Natural killer cell (primary cell): Measurements from ENCODE around the gene USP24. TPM values are rescaled to one million over a fixed set of nuclear protein-coding genes. Genes with fewer than 3 reads are reported as not detected.

Source experiments
- ATAC-seq, 3 donors: fragments of 150-1000 bp in 2 of 3; fragments of 200-7000 bp in 1 of 3; cut with Tn5 transposase; 1 replicate in 1 of 3; 2 replicates in 2 of 3; pipeline ENCODE4 v1.10.0; 2021; ENCODE audit warnings: mild to moderate bottlenecking in 2 of 3, moderate library complexity in 2 of 3
- DNase-seq, 2 donors: peaks; one replicate each; pipeline versions ENCODE4 v3.0.0 to v3.0.0-alpha.2; 2013 to 2021; ENCODE audit warnings: mixed read lengths in 1 of 2
- H3K27ac ChIP-seq: one replicate; pipeline ENCODE4 v1.5.1; 2013; ENCODE audit warnings: mild to moderate bottlenecking, low read length
- H3K27me3 ChIP-seq: one replicate; pipeline ENCODE4 v1.6.1; 2013; ENCODE audit warnings: low read length; ENCODE audit not compliant: control insufficient read depth, insufficient read depth
- H3K36me3 ChIP-seq: one replicate; pipeline ENCODE4 v1.6.1; 2013; ENCODE audit warnings: low read length; ENCODE audit not compliant: control insufficient read depth, insufficient read depth
- H3K4me1 ChIP-seq: one replicate; pipeline ENCODE4 v1.6.1; 2013; ENCODE audit warnings: low read length; ENCODE audit not compliant: control insufficient read depth, insufficient read depth
- H3K4me3 ChIP-seq: one replicate; pipeline ENCODE4 v1.5.1; 2013; ENCODE audit warnings: low read length
- H3K9me3 ChIP-seq: one replicate; pipeline ENCODE4 v1.6.1; 2013; ENCODE audit warnings: low read length; ENCODE audit not compliant: control insufficient read depth, insufficient read depth
- H3K27ac Mint-ChIP-seq, 2 donors: one replicate each; pipeline ENCODE4 v1.8.0; 2022; ENCODE audit warnings: mild to moderate bottlenecking in 2 of 2, mixed read lengths in 2 of 2, moderate library complexity in 1 of 2
- H3K27me3 Mint-ChIP-seq, 2 donors: one replicate each; pipeline ENCODE4 v1.8.0; 2022; ENCODE audit warnings: low read depth in 2 of 2, mixed read lengths in 2 of 2
- H3K36me3 Mint-ChIP-seq: one replicate; pipeline ENCODE4 v1.8.0; 2022; ENCODE audit warnings: mixed read lengths
- H3K4me1 Mint-ChIP-seq, 2 donors: one replicate each; pipeline ENCODE4 v1.8.0; 2022; ENCODE audit warnings: mixed read lengths in 2 of 2
- H3K4me3 Mint-ChIP-seq: one replicate; pipeline ENCODE4 v1.8.0; 2022; ENCODE audit warnings: mild to moderate bottlenecking, moderate library complexity, mixed read lengths
- H3K9me3 Mint-ChIP-seq, 2 donors: one replicate each; pipeline ENCODE4 v1.8.0; 2022; ENCODE audit warnings: mixed read lengths in 2 of 2
- CTCF ChIP-seq: fragments of 200-600 bp; IDR thresholded peaks from one replicate; pipeline ENCODE4 v1.8.0; 2022; ENCODE audit warnings: antibody characterized with exemption
- WGBS: methylation state at CpG from one replicate; pipeline ENCODE4 v1.1.7; 2013; ENCODE audit warnings: missing lambda C conversion rate; ENCODE audit not compliant: insufficient coverage; 5-methylcytosine and 5-hydroxymethylcytosine counted together
- intact Hi-C: fragments of 100-400 bp; cut with micrococcal nuclease; formaldehyde crosslinking; loops from one replicate; pipeline ENCODE4 v1.14.2; 2022
- total RNA-seq, 4 donors: library from RNA; stranded (reverse); fragments of 120-200 nt in 1 of 4; gene quantifications; one replicate each; pipeline versions ENCODE4 v1.2.3 to v1.2.4, GENCODE V29; 2013 to 2022

The USP24 gene
- total RNA-seq, 3 donors from 2014 or later (not counting 1 experiment from before 2014, with no cell fraction given): 155 TPM

DNA sequence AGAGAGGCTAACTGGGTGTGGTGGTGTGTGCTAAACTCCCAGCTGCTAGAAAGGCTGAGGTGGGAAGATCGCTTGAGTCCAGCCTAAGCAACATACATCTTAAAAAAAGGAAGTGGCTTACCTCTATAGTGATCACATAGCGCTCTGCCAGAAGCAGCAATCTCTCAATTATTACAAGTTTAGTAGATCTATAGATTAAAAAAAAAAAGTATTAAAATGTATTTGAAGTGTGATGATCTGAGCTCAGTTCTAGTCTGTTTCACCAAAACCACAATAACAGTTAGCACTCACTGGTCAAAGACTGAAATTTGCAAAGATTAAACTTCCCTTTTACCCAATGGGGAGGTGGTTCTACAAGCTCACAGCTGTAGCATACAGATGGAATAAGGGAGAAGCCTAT lies 76.3 kb downstream of the USP24 start:
- ATAC-seq (peak; percentile 70 to 81 (median 74)), DNase-seq (peak in 1 of 2 donors; percentile 33)
- H3K27me3 ChIP-seq: no peaks in the 10 kb centered on the region
- H3K27ac ChIP-seq: peak overlapping the region; percentile 49
- Mint-ChIP-seq H3K27me3 (no peaks in the 10 kb centered on the region), H3K36me3 (peaks cover 18% of the 10 kb centered on the region), H3K9me3 (no peaks in the 10 kb centered on the region), H3K4me3 (no peak overlapping the region), H3K4me1 (peaks cover 8 to 12% of the 10 kb centered on the region in 2 donors), H3K27ac (no peak overlapping the region)
- intact Hi-C loops: loop anchor here (1.0 kb wide), 1 partner anchor 11 kb away; no protein-coding TSS in a partner anchor
- TF ChIP-seq CTCF: no peak
- H3K36me3 ChIP-seq: peaks cover 75% of the 10 kb centered on the region
- no peaks in the 10 kb centered on the region for H3K9me3 ChIP-seq
- 0% methylated on average over 1 of the region's 2 CpGs for WGBS
- no peak overlapping the region for H3K4me3 ChIP-seq
- H3K4me1 ChIP-seq: no peaks in the 10 kb centered on the region

DNA sequence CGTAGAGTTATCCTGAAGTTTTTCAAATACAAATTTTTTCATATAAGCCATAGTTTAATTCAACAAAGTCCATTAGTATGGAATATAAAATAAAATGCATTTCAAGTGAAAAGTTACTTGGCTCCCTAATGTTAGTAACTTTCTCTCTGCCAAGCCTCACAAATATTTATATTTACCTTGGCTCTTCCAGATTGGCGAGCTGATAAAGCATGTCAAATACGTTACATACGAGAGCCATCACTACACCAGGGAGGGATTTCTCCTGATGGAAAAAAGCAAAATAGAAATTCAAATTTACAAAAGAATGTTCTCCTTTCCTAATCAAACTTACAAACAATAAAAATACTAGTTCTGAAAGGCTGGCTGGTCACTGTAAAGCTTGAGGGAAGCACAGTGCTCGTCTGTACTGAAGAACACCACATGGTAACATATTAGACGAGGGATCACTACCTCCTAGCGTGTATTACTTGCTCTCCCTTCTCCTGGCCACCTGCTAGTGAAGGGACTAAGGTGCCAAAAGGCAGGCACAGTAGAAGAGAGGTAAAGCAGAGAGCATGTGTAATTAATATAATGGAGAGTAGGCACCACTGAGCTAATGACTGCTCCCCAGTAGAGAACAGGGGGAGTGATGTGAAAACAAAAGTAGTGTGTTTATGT lies 80.9 kb downstream of the USP24 start:
- no peak for TF ChIP-seq CTCF
- 100% methylated on average over 6 of the region's 7 CpGs for WGBS
- no peaks in the 10 kb centered on the region for H3K27me3 Mint-ChIP-seq
- H3K27me3 ChIP-seq: no peaks in the 10 kb centered on the region
- H3K9me3 Mint-ChIP-seq: no peaks in the 10 kb centered on the region
- H3K36me3 ChIP-seq: peaks cover 78% of the 10 kb centered on the region
- H3K36me3 Mint-ChIP-seq: peaks cover 14% of the 10 kb centered on the region
- peaks cover 2% of the 10 kb centered on the region for H3K4me1 ChIP-seq
- no peak overlapping the region for H3K27ac ChIP-seq
- H3K4me3 Mint-ChIP-seq: no peak overlapping the region
- H3K4me1 Mint-ChIP-seq: peaks cover 15 to 16% of the 10 kb centered on the region in 2 donors
- H3K4me3 ChIP-seq: no peak overlapping the region
- no peak for ATAC-seq
- no peaks in the 10 kb centered on the region for H3K9me3 ChIP-seq
- H3K27ac Mint-ChIP-seq: peak overlapping the region in 1 of 2 donors; percentile 39
- no peak for DNase-seq
- intact Hi-C loops: no loop called here

DNA sequence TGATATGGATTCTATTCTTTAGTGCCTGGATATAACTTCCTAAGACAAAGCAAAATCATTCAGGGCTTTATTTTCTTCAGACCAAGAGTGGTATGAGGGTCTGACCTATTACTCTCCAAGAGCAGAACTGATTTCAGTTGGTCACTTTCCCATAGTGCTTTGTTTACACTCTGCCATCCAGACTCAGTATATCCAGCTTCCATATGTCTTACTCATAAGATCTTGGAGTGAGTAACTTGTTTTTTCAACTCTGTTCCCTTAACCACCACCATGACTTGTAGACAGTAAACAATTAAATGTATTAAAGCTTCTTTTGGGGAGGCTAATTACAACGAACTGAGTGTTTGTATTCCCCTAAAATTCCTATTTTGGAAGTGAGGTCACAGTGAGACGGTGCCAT lies 83.4 kb downstream of the USP24 start:
- Histone ChIP-seq H3K27ac (no peak overlapping the region), H3K9me3 (no peaks in the 10 kb centered on the region), H3K27me3 (no peaks in the 10 kb centered on the region), H3K4me3 (no peak overlapping the region), H3K4me1 (peaks cover 12% of the 10 kb centered on the region), H3K36me3 (peaks cover 68% of the 10 kb centered on the region)
- Mint-ChIP-seq H3K4me3 (no peak overlapping the region), H3K9me3 (peaks cover 3% of the 10 kb centered on the region in 2 donors), H3K27me3 (no peaks in the 10 kb centered on the region), H3K36me3 (peaks cover 14% of the 10 kb centered on the region), H3K27ac (peak overlapping the region in 1 of 2 donors; percentile 5), H3K4me1 (peaks cover 29 to 30% of the 10 kb centered on the region in 2 donors)
- DNase-seq: no peak
- no peak for ATAC-seq
- WGBS: 100% methylated on average over 1 of the region's 2 CpGs
- no peak for TF ChIP-seq CTCF
- intact Hi-C loops: no loop called here

DNA sequence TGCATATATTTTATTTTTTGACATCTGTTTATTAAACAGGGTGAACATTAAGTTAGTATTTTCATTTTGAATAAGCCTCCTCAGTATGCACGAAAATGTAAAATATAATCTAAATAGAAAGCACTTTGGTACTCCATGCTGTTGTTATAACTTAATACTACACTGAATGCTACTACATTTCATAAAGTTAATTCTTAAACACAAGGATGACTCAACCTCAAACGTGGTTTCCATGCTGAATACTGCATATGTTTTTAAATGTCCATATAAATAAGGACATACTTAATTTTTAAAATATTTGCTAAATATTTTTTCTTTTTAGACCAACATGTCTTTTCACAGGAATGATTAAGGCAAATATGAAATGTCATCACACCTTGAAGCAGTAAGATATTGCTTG lies 83.9 kb downstream of the USP24 start:
- peaks cover 67% of the 10 kb centered on the region for H3K36me3 ChIP-seq
- H3K9me3 ChIP-seq: no peaks in the 10 kb centered on the region
- intact Hi-C loops: no loop called here
- H3K4me3 Mint-ChIP-seq: no peak overlapping the region
- H3K36me3 Mint-ChIP-seq: peaks cover 18% of the 10 kb centered on the region
- no peaks in the 10 kb centered on the region for H3K27me3 Mint-ChIP-seq
- DNase-seq: no peak
- peaks cover 12% of the 10 kb centered on the region for H3K4me1 ChIP-seq
- peaks cover 3% of the 10 kb centered on the region in 2 donors for H3K9me3 Mint-ChIP-seq
- no peak for ATAC-seq
- WGBS: no CpG with 5 or more reads among the region's 2 CpGs
- H3K27ac ChIP-seq: no peak overlapping the region
- no peak overlapping the region for H3K27ac Mint-ChIP-seq
- H3K4me1 Mint-ChIP-seq: peaks cover 34 to 35% of the 10 kb centered on the region in 2 donors
- no peak overlapping the region for H3K4me3 ChIP-seq
- no peak for TF ChIP-seq CTCF
- no peaks in the 10 kb centered on the region for H3K27me3 ChIP-seq
